ENCODE data around the gene IGSF23. TPM values are rescaled to one million over a fixed set of nuclear protein-coding genes. Genes with fewer than 3 reads are reported as not detected.

The IGSF23 gene, protein sequence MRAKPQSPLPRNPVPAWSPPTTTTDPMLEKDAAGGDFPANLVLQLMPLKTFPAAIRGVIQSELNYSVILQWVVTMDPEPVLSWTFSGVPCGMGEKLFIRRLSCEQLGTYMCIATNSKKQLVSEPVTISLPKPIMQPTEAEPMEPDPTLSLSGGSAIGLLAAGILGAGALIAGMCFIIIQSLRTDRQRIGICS
- polyA plus RNA-seq (2012; ENCODE audit: insufficient read depth, insufficient read length) = not detected

DNA sequence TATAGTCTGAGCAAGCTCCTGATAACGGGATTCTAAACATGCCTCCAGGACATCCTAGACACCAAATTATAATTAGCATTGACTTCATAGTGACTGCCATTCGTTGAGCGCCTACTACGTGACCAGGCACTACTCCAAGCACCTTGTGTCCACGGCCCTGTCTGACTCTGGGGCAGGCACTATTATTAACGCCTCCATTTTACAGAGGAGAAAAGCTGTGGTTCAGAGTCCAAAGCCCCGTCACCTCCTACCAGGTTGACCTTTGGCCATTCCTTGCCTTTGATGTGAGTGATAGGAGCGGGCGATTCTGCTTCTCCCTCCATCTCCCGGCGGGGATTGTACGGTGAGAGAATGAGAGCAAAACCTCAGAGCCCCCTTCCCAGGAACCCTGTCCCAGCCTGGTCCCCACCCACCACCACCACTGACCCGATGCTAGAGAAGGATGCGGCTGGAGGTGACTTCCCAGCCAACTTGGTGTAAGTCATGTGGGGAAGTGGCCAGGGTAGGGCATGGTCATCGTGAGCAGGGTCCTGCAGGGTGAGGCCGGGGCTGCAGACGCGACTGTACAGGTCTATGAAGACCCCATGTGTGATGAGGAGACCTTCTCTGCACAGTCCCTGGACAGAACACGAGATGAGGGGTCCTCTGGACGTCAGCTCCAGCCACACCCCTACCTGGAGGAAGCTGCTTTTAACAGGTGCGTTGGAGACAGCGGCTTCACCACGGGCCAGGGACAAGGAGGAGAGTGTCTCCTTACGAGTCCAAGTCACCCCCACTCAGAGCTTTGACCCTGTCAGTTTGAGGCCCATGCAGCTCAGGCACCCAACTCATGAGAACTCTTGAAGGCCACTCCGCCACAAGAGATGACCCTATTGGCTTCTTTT lies at the start of gene IGSF23:
Gene IGSF23, plus strand, starts transcription at position 269 of the 884 bp plus-strand sequence. Its CDS starts 83 bp downstream, at position 352.
- no peak within 1 kb of the TSS for H3K4me3 ChIP-seq (ENCODE audit: low read length)
- DNase-seq (ENCODE audit: low read depth, low spot score) = no peak

DNA sequence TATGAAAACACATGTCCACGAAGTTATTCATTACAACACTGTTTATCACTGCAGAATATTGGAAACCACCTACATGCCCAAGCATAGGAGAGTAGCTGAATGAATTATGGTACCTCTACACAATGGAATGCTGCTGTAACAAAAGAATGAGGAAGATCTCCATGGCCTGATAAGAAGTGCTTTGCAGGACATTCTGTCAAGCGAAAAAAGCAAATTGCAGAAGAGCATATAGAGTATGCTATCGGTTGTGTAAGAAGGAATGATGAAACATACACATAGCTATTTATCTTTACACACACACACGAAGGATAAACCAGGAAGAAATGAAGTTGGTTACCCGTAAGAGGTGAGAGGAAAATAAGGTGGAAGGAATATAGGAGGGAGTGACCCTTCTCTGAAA lies 46.4 kb upstream of the IGSF23 start:
- DNase-seq (ENCODE audit: low read depth, low spot score) = no peak
- H3K4me3 ChIP-seq (ENCODE audit: low read length) = no peak overlapping the region

DNA sequence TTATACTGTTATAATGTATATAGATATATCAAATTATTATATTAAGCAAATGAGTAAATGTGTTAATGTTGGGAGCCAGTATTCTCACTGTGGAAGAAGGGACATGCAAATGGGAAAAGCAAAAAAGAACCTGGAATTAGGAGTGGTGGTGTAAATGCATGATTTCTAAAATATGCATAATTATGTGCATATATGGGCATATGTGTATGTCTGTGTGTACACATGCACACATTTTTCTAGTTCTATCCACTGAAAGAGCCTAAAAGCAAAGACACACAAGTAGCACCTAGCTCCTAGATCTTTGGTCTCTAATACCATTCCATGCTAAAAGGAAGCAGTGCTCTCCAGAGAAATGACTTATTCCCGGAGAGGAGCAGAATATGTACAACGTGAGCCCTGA lies 45.6 kb upstream of the IGSF23 start:
- no peak overlapping the region for H3K4me3 ChIP-seq (ENCODE audit: low read length)

DNA sequence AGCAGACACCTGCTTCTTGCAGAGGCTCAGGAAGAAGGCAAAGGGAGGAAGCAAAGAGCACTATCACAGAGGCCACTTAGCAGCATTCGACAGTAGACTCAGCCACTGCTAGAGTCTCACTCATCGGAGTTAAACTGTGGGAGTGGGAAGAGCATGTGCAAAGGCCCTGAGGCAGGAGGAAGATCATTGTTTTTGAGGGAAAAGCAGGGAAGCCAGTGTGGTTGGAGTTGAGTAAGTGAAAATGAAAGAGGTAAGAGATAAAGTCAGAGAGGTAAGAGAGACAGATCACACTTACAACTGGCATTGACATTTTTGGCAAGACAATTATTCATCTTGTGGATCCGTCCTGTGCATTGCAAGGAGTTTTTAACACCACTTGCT lies 42.8 kb upstream of the IGSF23 start:
- H3K4me3 ChIP-seq (ENCODE audit: low read length) = no peak overlapping the region

More for the DNA sequence above, 45.6 kb upstream of the IGSF23 start:
- no peak for DNase-seq (ENCODE audit: low read depth, low spot score)

DNA sequence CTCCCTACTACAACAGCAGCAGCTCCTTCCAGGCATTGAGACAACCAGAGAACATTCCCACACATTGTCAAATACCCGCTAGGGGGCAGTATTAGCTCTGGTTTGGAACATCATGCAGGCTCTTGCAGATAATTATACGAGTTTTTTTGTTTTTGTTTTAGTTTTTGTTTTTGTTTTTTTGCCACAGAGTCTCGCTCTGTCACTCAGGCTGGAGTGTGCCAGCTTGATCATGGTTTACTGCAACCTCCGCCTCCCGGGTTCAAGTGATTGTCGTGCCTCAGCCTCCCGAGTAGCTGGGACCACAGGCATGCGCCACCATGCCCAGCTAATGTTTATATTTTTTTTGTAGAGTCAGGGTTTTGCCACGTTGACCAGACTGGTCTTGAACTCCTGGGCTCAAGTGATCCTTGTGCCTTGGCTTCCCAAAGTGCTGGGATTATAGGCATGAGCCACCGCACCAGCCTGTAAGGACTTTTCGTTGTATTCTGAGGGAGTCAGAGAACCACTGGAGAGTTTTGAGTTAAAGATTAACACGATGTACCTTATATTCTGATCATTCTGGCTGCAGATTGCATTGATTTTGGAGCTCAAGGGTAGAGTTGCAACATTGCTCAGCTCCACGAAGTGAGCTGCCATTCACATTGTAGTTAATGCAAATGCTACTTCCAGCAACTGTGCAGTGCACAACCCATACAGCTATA lies 42.2 kb upstream of the IGSF23 start:
- DNase-seq (ENCODE audit: low read depth, low spot score) = peak; percentile 72
- no peak overlapping the region for H3K4me3 ChIP-seq (ENCODE audit: low read length)

More for the DNA sequence above, 42.8 kb upstream of the IGSF23 start:
- DNase-seq (ENCODE audit: low read depth, low spot score) = no peak

DNA sequence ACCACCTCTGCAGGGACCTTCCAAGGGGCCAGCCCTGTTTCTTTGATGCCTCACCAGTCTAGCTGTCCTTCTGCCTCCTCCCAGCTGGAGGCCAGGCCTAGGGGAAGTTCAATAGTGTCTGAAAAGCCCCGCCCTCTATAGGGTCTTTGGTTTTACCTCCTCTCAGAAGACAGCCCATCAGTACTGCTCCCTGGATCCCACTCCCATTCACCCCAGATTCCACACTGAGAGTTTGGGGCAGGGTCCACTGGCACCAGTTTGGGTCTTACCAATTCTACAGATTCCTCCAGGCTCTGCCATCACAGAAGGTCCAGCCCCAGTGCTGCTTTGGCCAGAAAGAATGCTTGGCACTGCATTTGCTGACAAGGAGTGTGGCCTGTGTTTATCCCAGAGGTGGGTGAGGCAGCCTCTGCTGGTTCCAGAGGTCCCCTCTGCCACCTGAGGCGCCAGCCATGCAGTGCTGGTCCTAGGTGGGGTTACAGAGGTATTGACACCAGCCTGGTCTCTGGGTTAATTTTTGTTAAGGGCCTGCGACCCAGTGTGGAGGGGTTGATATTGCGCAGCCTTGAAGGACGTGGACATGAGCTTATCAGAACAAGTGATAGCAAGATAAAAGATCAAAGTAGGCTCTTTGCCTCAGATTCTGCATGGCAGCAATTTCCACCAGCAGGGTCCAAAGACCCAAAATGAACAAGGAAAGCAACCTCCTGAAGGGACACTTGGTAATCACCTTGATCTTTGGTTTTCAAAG lies 41.4 kb upstream of the IGSF23 start:
- DNase-seq (ENCODE audit: low read depth, low spot score) = no peak
- H3K4me3 ChIP-seq (ENCODE audit: low read length) = no peak overlapping the region

DNA sequence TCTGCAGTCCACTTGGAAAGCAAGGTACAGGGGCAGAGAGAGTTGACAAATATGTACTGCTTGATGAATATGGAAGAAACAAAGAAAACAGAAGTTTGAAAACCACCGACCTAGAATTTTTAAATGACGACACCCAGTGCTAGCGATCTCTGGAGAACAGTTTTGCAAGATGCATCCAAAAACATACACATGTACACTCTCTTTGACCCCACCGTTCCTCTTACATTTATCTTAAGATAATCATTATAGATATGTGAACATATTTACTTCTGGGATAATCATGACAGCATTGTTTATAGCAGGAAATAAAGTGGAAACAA lies 40.8 kb upstream of the IGSF23 start:
- DNase-seq (ENCODE audit: low read depth, low spot score) = no peak
- H3K4me3 ChIP-seq (ENCODE audit: low read length) = no peak overlapping the region

DNA sequence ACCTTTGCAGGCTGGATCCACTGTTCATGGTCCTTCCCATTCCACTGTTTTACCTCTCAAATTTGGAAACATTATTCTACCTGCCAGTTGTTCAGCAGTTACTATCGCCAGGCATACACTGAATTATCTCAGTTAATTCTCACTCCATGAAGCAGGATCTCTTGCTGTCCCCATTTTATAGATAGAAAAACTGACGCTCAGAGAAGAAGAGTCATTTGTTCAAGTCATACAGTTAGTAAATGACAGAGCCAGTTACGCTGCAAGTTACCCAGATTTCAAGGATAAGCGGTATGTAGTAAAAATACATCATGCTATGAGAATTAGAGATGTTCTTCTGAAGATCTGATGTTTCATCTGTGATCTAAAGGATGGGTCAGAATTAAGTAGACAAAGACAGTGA lies 40.2 kb upstream of the IGSF23 start:
- H3K4me3 ChIP-seq (ENCODE audit: low read length) = no peak overlapping the region
- DNase-seq (ENCODE audit: low read depth, low spot score) = no peak

DNA sequence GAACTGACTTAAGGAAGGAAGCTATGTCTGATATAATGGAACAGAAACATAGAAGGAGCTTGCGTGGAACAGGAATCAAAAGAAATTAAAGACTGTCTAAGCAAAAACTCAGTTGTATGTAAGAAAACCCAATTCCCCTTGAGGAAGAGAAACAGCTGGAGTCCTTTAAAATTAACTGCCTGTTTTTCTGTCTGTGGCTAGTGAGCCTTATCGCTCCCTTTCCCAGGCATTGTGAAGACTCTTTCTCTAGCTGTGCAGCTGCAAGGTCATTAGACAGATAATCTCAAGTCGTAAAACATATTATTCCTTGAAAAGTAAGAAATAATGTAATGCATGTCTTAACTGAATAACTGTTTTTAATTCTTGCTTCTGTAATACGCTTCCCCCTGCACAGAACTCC lies 39.7 kb upstream of the IGSF23 start:
- H3K4me3 ChIP-seq (ENCODE audit: low read length) = no peak overlapping the region
- DNase-seq (ENCODE audit: low read depth, low spot score) = no peak

DNA sequence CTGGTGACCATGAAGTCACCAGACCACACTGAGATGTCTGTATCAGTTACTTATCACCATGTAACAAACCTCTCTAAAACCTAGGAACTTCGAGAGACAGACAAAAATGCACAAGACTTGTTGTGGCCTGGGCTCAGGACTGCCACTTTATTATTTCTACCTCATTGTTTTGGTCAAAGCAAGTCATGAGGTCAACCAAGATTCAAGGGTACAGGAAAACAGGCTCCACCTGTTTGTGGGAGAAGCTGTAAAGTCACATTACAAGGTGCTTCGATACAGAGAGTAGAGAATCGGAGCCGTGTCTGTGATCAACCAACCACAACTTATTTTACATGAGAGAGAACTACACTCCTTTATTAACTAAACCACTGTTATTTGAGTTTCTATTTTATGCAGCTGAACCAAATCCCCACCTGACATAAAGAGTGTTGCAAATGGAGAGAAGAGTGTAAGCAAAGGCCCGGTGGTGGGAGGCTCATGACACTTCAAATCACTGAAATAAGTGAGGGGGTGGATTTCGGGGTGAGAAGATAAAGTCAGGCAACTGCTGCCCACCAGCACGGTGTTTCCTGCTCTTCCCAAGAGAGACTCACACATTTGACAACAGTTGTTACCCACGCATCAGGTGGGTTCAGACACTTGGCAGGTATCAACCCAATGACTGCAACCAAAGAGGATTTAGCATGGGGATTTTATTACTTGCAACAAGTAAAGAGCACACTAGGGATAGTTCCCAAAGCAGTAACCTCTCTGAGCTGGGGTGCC lies 39.0 kb upstream of the IGSF23 start:
- no peak overlapping the region for H3K4me3 ChIP-seq (ENCODE audit: low read length)
- no peak for DNase-seq (ENCODE audit: low read depth, low spot score)

DNA sequence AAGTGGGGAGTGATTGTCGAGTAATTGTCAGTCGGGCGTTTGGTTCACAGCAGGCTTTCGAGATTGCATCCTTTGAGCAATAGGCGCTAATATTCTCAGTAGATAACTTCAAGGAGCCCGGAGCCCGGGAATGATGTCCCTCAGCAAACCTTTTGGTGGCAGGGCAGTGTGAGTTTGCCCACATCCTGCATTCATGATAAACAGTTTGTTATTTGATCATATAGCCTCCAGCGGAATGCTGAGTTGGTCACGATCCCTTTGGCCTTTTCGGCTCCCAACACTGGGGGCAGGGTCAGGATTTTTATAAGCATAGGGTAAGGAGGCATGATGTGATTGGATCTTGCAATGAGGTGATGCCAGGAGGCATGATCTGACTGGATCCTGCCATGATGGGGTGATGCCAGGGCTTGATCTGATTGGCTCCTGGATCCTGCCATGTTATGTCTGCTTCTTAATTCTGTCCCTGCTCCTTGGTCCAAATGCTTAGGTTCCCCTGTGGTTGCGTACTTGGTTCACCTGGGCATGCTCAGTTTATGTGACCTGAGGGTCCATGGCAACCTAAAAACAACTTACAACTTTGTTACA lies 38.2 kb upstream of the IGSF23 start:
- DNase-seq (ENCODE audit: low read depth, low spot score) = no peak
- H3K4me3 ChIP-seq (ENCODE audit: low read length) = no peak overlapping the region

DNA sequence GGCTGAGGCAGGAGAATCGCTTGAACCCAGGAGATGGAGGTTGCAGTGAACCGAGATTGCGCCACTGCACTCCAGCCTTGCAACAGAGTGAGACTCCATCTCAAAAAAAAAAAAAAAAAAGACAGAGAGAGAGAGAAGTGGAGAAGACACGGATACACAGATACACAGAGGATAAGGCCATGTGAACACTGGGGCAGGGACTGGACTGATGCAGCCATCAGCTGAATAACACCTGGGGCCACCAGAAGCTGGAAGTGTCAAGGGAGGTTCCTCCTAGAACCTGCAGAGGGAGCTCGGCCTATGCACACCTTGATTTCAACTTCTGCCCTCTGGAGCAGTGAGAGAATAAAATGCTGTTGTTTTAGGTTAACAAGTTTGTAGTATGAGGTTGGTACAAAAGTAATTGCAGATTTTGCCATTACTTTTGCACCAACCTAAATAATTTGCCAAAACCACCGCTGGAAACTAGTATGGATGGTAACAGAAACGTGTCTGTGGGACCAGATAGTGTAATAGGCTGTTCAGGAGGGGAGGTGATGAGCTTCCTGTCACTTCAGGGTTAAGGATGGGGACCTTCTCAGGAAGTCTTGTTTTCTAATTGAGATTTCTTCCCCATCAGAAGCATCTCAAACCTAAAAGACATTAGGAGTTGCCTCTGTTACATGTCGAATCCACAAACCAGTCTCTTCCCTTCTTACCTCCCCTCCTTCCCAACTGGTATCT lies 36.4 kb upstream of the IGSF23 start:
- no peak overlapping the region for H3K4me3 ChIP-seq (ENCODE audit: low read length)
- DNase-seq (ENCODE audit: low read depth, low spot score) = peak; percentile 34

DNA sequence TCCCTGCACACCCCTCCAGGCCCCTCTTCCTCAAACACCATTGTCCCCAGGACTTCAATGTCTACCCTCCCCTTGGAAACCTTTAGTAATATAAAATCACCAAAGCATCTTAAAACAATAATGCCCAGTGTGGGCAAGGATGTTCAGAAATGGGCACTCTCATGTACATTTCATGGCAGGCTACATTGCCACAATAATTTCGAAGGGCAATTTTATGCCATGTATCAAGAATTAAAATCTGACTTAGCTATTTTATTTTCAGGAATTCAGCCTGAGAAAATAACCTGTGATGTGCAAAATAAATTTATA lies 35.8 kb upstream of the IGSF23 start:
- DNase-seq (ENCODE audit: low read depth, low spot score) = no peak
- no peak overlapping the region for H3K4me3 ChIP-seq (ENCODE audit: low read length)

DNA sequence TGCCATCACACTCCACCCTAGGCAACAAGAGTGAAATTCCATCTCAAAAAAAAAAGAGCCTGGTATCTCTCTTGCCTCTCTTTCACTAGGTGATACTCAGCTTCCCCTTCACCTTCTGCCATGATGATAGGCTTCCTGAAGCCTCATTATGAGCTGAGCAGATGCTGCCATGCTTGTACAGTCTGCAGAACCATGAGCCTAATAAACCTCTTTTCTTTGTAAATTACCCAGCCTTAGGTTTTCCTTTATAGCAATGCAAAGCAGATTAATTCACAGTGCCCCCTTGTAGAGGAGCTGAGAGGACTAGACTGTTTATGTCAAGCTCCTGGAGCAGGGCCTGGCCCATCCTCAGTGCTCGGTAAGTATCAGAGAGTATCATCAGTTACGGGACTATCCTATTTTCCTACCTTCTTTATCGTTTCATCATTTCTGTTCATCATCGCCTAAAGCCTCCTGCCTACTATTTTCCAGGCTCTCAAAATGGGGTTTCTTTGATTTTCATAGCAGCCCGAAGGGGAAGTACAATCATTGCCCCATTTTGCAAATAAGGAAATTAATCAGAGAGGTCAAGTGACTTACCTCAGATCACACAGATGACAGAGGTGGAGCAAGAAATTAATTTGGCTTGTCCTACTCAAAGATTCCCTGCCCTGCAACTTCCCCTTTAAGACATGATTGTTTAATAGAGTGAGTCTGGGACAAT lies 33.5 kb upstream of the IGSF23 start:
- H3K4me3 ChIP-seq (ENCODE audit: low read length) = no peak overlapping the region
- no peak for DNase-seq (ENCODE audit: low read depth, low spot score)

DNA sequence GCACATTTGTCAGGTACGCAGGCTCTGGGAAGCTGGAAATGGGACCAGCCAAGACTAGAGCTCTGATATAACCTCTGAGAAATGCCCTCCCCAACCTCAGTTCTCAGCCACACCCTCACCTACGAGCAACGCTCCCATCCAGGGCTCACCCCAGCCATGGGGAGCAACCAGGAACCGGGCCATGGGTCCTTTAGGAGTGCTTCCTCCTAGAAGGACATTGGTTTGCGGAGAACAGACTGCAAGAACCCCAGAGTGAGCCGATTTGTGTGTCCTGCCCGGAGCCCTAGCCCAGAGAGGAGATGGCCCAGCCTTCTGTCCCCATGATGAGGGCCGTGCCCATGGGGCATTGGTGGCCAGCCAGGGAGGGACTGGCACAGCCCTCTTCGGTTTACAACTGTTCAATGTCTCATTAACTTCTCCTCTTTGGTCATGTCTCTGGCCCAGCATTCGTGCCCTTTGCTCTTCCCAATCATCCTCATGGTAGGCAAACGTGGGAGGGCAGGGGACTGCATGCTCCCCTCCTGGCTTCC lies 32.9 kb upstream of the IGSF23 start:
- H3K4me3 ChIP-seq (ENCODE audit: low read length) = no peak overlapping the region
- DNase-seq (ENCODE audit: low read depth, low spot score) = no peak

DNA sequence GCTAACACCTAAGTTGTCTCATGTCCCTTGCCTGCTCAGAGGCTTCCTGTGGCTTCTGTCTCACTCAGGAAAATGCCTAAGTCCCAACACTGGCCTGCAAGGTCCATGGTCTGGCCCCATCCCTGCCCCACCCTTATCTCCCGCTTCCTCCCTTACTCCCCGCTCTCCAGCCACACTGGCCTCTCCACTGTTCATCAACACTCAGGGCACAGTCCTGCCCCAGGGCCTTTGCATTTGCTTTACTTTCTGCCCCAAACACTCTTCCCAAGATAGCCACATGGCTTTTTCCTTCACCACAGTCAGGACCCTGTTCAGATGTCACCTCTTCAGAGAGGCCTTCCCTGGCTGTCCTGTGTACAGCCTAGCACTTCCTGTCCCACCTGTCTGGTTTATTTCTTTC lies 32.1 kb upstream of the IGSF23 start:
- H3K4me3 ChIP-seq (ENCODE audit: low read length) = no peak overlapping the region
- no peak for DNase-seq (ENCODE audit: low read depth, low spot score)

DNA sequence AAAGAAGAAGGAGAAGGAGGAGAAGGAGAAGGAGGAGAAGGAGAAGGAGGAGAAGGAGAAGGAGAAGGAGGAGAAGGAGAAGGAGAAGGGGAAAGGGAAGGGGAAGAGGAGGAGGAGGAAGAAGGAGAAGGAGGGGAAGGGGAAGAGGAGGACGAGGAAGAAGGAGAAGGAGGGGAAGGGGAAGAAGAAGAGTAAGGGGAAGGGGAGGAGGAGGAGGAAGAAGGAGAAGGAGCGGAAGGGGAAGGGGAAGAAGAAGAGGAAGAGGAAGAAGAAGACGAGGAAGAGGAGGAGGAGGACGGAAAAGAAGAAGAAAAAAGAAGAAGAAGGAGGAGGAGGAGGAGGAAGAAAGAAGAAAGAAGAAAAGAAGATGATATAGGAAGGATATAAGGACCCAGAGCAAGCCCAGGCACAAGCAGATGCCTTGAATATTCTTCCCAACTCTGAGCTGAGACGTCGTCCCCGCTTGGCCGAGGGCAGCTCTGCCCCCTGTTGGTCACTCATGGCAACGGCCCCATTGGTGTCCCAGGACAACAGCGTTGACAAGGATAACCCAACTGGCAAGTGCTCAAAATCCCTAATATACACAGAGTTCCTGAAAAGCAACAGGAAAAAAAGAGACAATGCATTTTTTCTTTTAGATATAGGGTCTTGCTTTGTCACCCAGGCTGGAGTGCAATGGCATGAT lies 30.6 kb upstream of the IGSF23 start:
- no peak overlapping the region for H3K4me3 ChIP-seq (ENCODE audit: low read length)
- peak; percentile 19 for DNase-seq (ENCODE audit: low read depth, low spot score)
